HCT116 (cell line): ENCODE results near the gene ERBB3. TPM values are rescaled to one million over a fixed set of nuclear protein-coding genes. Genes with fewer than 3 reads are reported as not detected.

Source experiments
- ATAC-seq: fragments of 200-7000 bp; cut with Tn5 transposase; 2 replicates; pipeline ENCODE4 v1.9.1; 2020; ENCODE audit warnings: mild to moderate bottlenecking, moderate library complexity
- BruUV-seq: library from RNA; stranded (reverse); fragments of 400-500 nt; replicated peaks from 2 replicates; lab custom pipeline; 2021; lab: Mats Ljungman, UMichigan
- CTCF ChIA-PET: fragments of 300-600 bp; sonication (Branson Sonifier 250); formaldehyde crosslinking; loops from one replicate; lab custom pipeline; 2021; ENCODE audit warnings: antibody characterized with exemption; lab: Charles Lee
- POLR2A ChIA-PET: fragments of 300-600, 350-600 bp; sonication (Branson Sonifier 250); formaldehyde crosslinking; loops from one replicate; lab custom pipeline; 2021; ENCODE audit warnings: antibody characterized with exemption; lab: Charles Lee
- RAD21 ChIA-PET, 2 experiments: fragments of 300-600 bp; sonication (Branson Sonifier 250); formaldehyde crosslinking; loops; one replicate each; lab custom pipeline; 2023; ENCODE audit warnings: low total read pairs in 2 of 2; ENCODE audit not compliant: uncharacterized antibody in 2 of 2, unreplicated experiment in 2 of 2, low non-redundant PET in 1 of 2; lab: Charles Lee
- DNase-seq: peaks from one replicate; pipeline ENCODE4 v3.0.0-alpha.2; 2010; ENCODE audit warnings: low read depth, low spot score
- H2AFZ ChIP-seq: fragments of 200-600 bp; shearing (Covaris generic), sonication (generic); 2 replicates; pipeline ENCODE4 v1.6.1; 2017; ENCODE audit warnings: low read depth, mixed run types, mixed read lengths, antibody characterized with exemption, low read length; ENCODE audit not compliant: poor library complexity, severe bottlenecking
- H3K27ac ChIP-seq: 2 replicates; pipeline ENCODE4 v1.5.1; 2012; ENCODE audit warnings: low read depth, low read length
- H3K27me3 ChIP-seq: fragments of 200-600 bp; sonication (generic); 2 replicates; pipeline ENCODE4 v1.6.1; 2016; ENCODE audit warnings: mixed run types, low read length, mixed read lengths; ENCODE audit not compliant: insufficient read depth
- H3K36me3 ChIP-seq, 2 experiments: fragments of 200-500 bp in 1 of 2; fragments of 200-600 bp in 1 of 2; sonication (Bioruptor generic) in 1 of 2; sonication (generic) in 1 of 2; 2 replicates each; pipeline versions ENCODE4 v1.5.1 to v1.6.1; 2014 to 2016; ENCODE audit warnings: low read length in 2 of 2, inconsistent platforms in 1 of 2, mixed read lengths in 1 of 2, mixed run types in 1 of 2; ENCODE audit not compliant: insufficient read depth in 2 of 2, control insufficient read depth in 1 of 2
- H3K4me1 ChIP-seq, 2 experiments: fragments of 200-600 bp in 1 of 2; sonication (generic) in 1 of 2; 2 replicates each; pipeline versions ENCODE4 v1.5.1 to v1.6.1; 2012 to 2017; ENCODE audit warnings: low read length in 2 of 2, inconsistent platforms in 1 of 2, mild to moderate bottlenecking in 1 of 2, mixed read lengths in 1 of 2, mixed run types in 1 of 2, moderate library complexity in 1 of 2; ENCODE audit not compliant: insufficient read depth in 2 of 2, control insufficient read depth in 1 of 2
- H3K4me2 ChIP-seq: fragments of 200-600 bp; sonication (generic); 2 replicates; pipeline ENCODE4 v1.6.1; 2017; ENCODE audit warnings: mixed run types, low read length, mixed read lengths
- H3K4me3 ChIP-seq, 2 experiments: fragments of 200-600 bp in 1 of 2; sonication (generic) in 1 of 2; replicated peaks in 1 of 2; 2 replicates each; pipeline ENCODE4 v1.5.1; 2011 to 2016; ENCODE audit warnings: low read length in 2 of 2, control low read depth in 1 of 2, low read depth in 1 of 2, mild to moderate bottlenecking in 1 of 2, mixed read lengths in 1 of 2, mixed run types in 1 of 2
- H3K79me2 ChIP-seq: fragments of 200-600 bp; sonication (generic); 2 replicates; pipeline ENCODE4 v1.6.1; 2017; ENCODE audit warnings: mild to moderate bottlenecking, mixed run types, low read length, moderate library complexity, mixed read lengths; ENCODE audit not compliant: insufficient read depth
- H3K9ac ChIP-seq: fragments of 200-600 bp; sonication (generic); 2 replicates; pipeline ENCODE4 v1.6.1; 2016; ENCODE audit warnings: low read length, mixed read lengths
- H3K9me2 ChIP-seq: fragments of 200-600 bp; sonication (generic), shearing (Covaris generic); 2 replicates; pipeline ENCODE4 v1.6.1; 2017; ENCODE audit warnings: mixed run types, mild to moderate bottlenecking, moderate library complexity; ENCODE audit not compliant: insufficient read depth
- H3K9me3 ChIP-seq, 2 experiments: fragments of 200-500 bp in 1 of 2; fragments of 200-600 bp in 1 of 2; sonication (Bioruptor generic) in 1 of 2; sonication (generic) in 1 of 2; 2 replicates each; pipeline ENCODE4 v1.6.1; 2014 to 2017; ENCODE audit warnings: low read length in 2 of 2, mixed read lengths in 2 of 2, inconsistent platforms in 1 of 2, low read depth in 1 of 2, mild to moderate bottlenecking in 1 of 2, mixed run types in 1 of 2, moderate library complexity in 1 of 2; ENCODE audit not compliant: control insufficient read depth in 1 of 2, insufficient read depth in 1 of 2
- H4K20me1 ChIP-seq: fragments of 200-600 bp; sonication (generic), shearing (Covaris generic); 2 replicates; pipeline ENCODE4 v1.6.1; 2017; ENCODE audit warnings: mixed run types, mild to moderate bottlenecking, moderate library complexity; ENCODE audit not compliant: insufficient read depth
- ATF3 ChIP-seq: IDR thresholded peaks from 2 replicates; pipeline ENCODE4 v1.6.1; 2012
- CEBPB ChIP-seq: IDR thresholded peaks from 2 replicates; pipeline ENCODE4 v1.6.1; 2012; ENCODE audit warnings: low read depth
- CTCF ChIP-seq, 3 experiments: fragments of 200-600 bp in 1 of 3; sonication (generic) in 1 of 3; IDR thresholded peaks in 2 of 3; conservative IDR thresholded peaks in 1 of 3; 2 replicates each; pipeline ENCODE4 v1.5.1; 2012 to 2017; ENCODE audit warnings: low read depth in 2 of 3, low read length in 2 of 3, antibody characterized with exemption in 1 of 3, borderline replicate concordance in 1 of 3, control low read depth in 1 of 3, mild to moderate bottlenecking in 1 of 3, mixed read lengths in 1 of 3, mixed run types in 1 of 3, moderate library complexity in 1 of 3; ENCODE audit not compliant: insufficient read depth in 1 of 3
- EGR1 ChIP-seq: IDR thresholded peaks from 2 replicates; pipeline ENCODE4 v1.6.1; 2012; ENCODE audit warnings: low read depth
- ELF1 ChIP-seq: IDR thresholded peaks from 2 replicates; pipeline ENCODE4 v1.6.1; 2012; ENCODE audit warnings: low read depth, borderline replicate concordance
- EZH2 ChIP-seq: fragments of 200-600 bp; sonication (generic); IDR thresholded peaks from 2 replicates; pipeline ENCODE4 v1.6.1; 2017; ENCODE audit warnings: antibody characterized with exemption, mixed run types
- FOSL1 ChIP-seq: IDR thresholded peaks from 2 replicates; pipeline ENCODE4 v1.6.1; 2012; ENCODE audit warnings: low read depth
- JUND ChIP-seq: IDR thresholded peaks from 2 replicates; pipeline ENCODE4 v1.6.1; 2012
- MAX ChIP-seq: IDR thresholded peaks from 2 replicates; pipeline ENCODE4 v1.6.1; 2012
- POLR2A ChIP-seq: IDR thresholded peaks from 2 replicates; pipeline ENCODE4 v1.7.0; 2011; ENCODE audit warnings: borderline replicate concordance; ENCODE audit not compliant: insufficient read depth, insufficient read length; ENCODE audit errors: extremely low read depth
- RAD21 ChIP-seq: IDR thresholded peaks from 2 replicates; pipeline ENCODE4 v1.6.1; 2012; ENCODE audit warnings: low read depth, mild to moderate bottlenecking
- REST ChIP-seq: IDR thresholded peaks from 2 replicates; pipeline ENCODE4 v1.6.1; 2012; ENCODE audit warnings: low read depth
- SIN3A ChIP-seq: IDR thresholded peaks from 2 replicates; pipeline ENCODE4 v1.6.1; 2012; ENCODE audit warnings: low read depth
- SP1 ChIP-seq: IDR thresholded peaks from 2 replicates; pipeline ENCODE4 v1.6.1; 2012; ENCODE audit warnings: low read depth
- SRF ChIP-seq: IDR thresholded peaks from 2 replicates; pipeline ENCODE4 v1.6.1; 2012; ENCODE audit warnings: low read depth
- TCF7L2 ChIP-seq: IDR thresholded peaks from 2 replicates; pipeline ENCODE4 v1.7.0; 2011; ENCODE audit warnings: borderline replicate concordance, inconsistent platforms; ENCODE audit not compliant: insufficient read depth, insufficient read length; ENCODE audit errors: extremely low read depth
- YY1 ChIP-seq: IDR thresholded peaks from 2 replicates; pipeline ENCODE4 v1.6.1; 2011; ENCODE audit warnings: low read length, low read depth, moderate library complexity, mild to moderate bottlenecking; ENCODE audit not compliant: insufficient replicate concordance; ENCODE audit errors: extremely low read depth
- ZFX ChIP-seq: fragments of 450-650 bp; IDR thresholded peaks from 2 replicates; pipeline ENCODE4 v1.6.1; 2017
- intact Hi-C: fragments of 100-400 bp; cut with micrococcal nuclease; formaldehyde crosslinking; loops from 2 replicates; pipeline ENCODE4 v1.10.0; 2022
- total RNA-seq: library from RNA; stranded (reverse); gene quantifications from one replicate; pipeline ENCODE4 v1.2.1, GENCODE V29; 2021; ENCODE audit not compliant: unreplicated experiment

Gene ERBB3
- total RNA-seq, 1 experiment from 2014 or later, result 39.7 TPM

GRCh38 chr12:56124133-56124532 lies 44.2 kb downstream of the ERBB3 start:
- ATAC-seq (no peak), DNase-seq (no peak)
- Histone ChIP-seq H3K4me1 (peaks cover 25 to 40% of the 10 kb centered on the region in 2 experiments), H3K79me2 (peaks cover 10% of the 10 kb centered on the region), H3K36me3 (peaks cover 0 to 21% of the 10 kb centered on the region in 2 experiments; a peak in 2 of 4 replicates), H3K4me3 (no peak overlapping the region), H3K9me2 (no peaks in the 10 kb centered on the region), H3K4me2 (no peak overlapping the region), H3K9me3 (no peaks in the 10 kb centered on the region), H3K27ac (no peak overlapping the region), H3K9ac (no peak overlapping the region), H2AFZ (no peak overlapping the region), H4K20me1 (no peaks in the 10 kb centered on the region), H3K27me3 (no peaks in the 10 kb centered on the region)
- RAD21 ChIA-PET, result no interaction called here
- POLR2A ChIA-PET, result interaction anchor here (0.9 to 1.7 kb wide), 2 partner anchors 24 to 66 kb away, joined by 5 to 6 read pairs; partner anchors contain the start of gene SMARCC2
- intact Hi-C loops, result no loop called here
- no peak for TF ChIP-seq POLR2A
- TF ChIP-seq SP1, result no peak
- no peak for TF ChIP-seq MAX
- no peak for TF ChIP-seq ATF3
- no peak for TF ChIP-seq TCF7L2
- no peak for TF ChIP-seq CTCF (IDR thresholded peaks at IDR 0.05 in 2 of 3, conservative IDR thresholded peaks at IDR 0.05 in 1 of 3; ENCODE audit: borderline replicate concordance in 1 of 3, insufficient read depth in 1 of 3, low read depth in 2 of 3, low read length in 2 of 3)
- TF ChIP-seq CEBPB, result no peak
- TF ChIP-seq SIN3A, result no peak
- no peak for TF ChIP-seq ELF1
- TF ChIP-seq REST, result no peak
- TF ChIP-seq EGR1, result no peak
- no peak for TF ChIP-seq SRF
- TF ChIP-seq JUND, result no peak
- no peak for TF ChIP-seq EZH2
- no peak for TF ChIP-seq YY1
- no peak for TF ChIP-seq FOSL1
- no peak for TF ChIP-seq RAD21
- no peak for TF ChIP-seq ZFX
- no TSS peak for BruUV-seq
- CTCF ChIA-PET, result interaction anchor here (1.0 to 1.5 kb wide), 2 partner anchors 65 to 512 kb away, joined by 3 to 6 read pairs; partner anchors contain the start of gene SMARCC2
